Body of pancreas (tissue), 4 donors: ENCODE results near the gene TPH2. TPM values are rescaled to one million over a fixed set of nuclear protein-coding genes. Genes with fewer than 3 reads are reported as not detected.
A peak's percentile ranks its signal among the peaks of the same experiment; 100 is the strongest.

ENCODE experiments used
- ATAC-seq: fragments of 150-250 bp; one replicate; pipeline ENCODE4 v1.9.1; 2016
- DNase-seq, 4 donors: peaks; one replicate each; pipeline ENCODE4 v3.0.0-alpha.2; 2019
- H3K27ac ChIP-seq, 4 donors: fragments of 200-600 bp; sonication (generic); 1 replicate in 3 of 4; 2 replicates in 1 of 4; pipeline versions ENCODE4 v1.5.1 to v1.6.1; 2016 to 2019; ENCODE audit warnings: mild to moderate bottlenecking in 1 of 4, mixed read lengths in 1 of 4, moderate library complexity in 1 of 4
- H3K27me3 ChIP-seq, 2 donors: fragments of 200-600 bp; sonication (generic); one replicate each; pipeline ENCODE4 v1.6.0; 2016; ENCODE audit warnings: mild to moderate bottlenecking in 1 of 2
- H3K36me3 ChIP-seq, 2 donors: fragments of 200-600 bp; sonication (generic); replicated peaks in 1 of 2; 2 replicates each; pipeline ENCODE4 v1.5.1; 2016; ENCODE audit warnings: low read depth in 2 of 2; ENCODE audit not compliant: insufficient read depth in 1 of 2
- H3K4me1 ChIP-seq: fragments of 200-600 bp; sonication (generic); one replicate; pipeline ENCODE4 v1.6.0; 2016
- H3K4me3 ChIP-seq, 2 donors: fragments of 200-600 bp; sonication (generic); 1 replicate in 1 of 2; 2 replicates in 1 of 2; pipeline ENCODE4 v1.5.1; 2016 to 2019
- H3K9me3 ChIP-seq, 3 donors: fragments of 200-600 bp; sonication (generic); 1 replicate in 2 of 3; 2 replicates in 1 of 3; pipeline ENCODE4 v1.5.1; 2016
- CTCF ChIP-seq, 7 experiments: fragments of 450-650 bp in 4 of 7; fragments of 200-600 bp in 3 of 7; sonication (generic) in 3 of 7; IDR thresholded peaks; one replicate each; pipeline ENCODE4 v1.5.1; 2016 to 2019; ENCODE audit warnings: antibody characterized with exemption in 7 of 7
- POLR2A ChIP-seq, 3 donors: fragments of 450-650 bp; IDR thresholded peaks; one replicate each; pipeline ENCODE4 v1.6.1; 2016; ENCODE audit warnings: antibody characterized with exemption in 3 of 3, mild to moderate bottlenecking in 2 of 3
- WGBS, 2 donors: methylation state at CpG; one replicate each; pipeline ENCODE4 v1.1.5; 2017; 5-methylcytosine and 5-hydroxymethylcytosine counted together
- intact Hi-C: fragments of 100-400 bp; cut with DNase I; formaldehyde crosslinking; loops from one replicate; pipeline ENCODE4 v1.15.1; 2023
- total RNA-seq, 2 donors: library from RNA; depleted of rRNA; stranded (reverse); fragments of >200 nt; gene quantifications; one replicate each; pipeline ENCODE4 v1.1.0, GENCODE V29; 2016

The TPH2 gene
- total RNA-seq, 2 donors from 2014 or later, result 0.26 TPM; not detected in 1

GRCh38 chr12:72081777-72082176 lies 143.1 kb downstream of the TPH2 start:
- no peaks in the 10 kb centered on the region for H3K9me3 ChIP-seq
- intact Hi-C loops, result no loop called here
- no peak overlapping the region for H3K4me3 ChIP-seq
- no peak overlapping the region for H3K27ac ChIP-seq
- DNase-seq (peak in 1 of 4 donors; percentile 7), ATAC-seq (no peak)
- H3K4me1 ChIP-seq, result no peaks in the 10 kb centered on the region
- TF ChIP-seq POLR2A (IDR thresholded peaks at IDR 0.05), result no peak
- TF ChIP-seq CTCF (IDR thresholded peaks at IDR 0.05), result no peak
- H3K27me3 ChIP-seq, result no peaks in the 10 kb centered on the region
- 63 to 71% methylated on average over 2 of the region's 2 CpGs for WGBS, 2 donors
- H3K36me3 ChIP-seq, result no peaks in the 10 kb centered on the region

Other genes with a start within 250 kb of the TPH2 start
- gene RAB21, start 184.0 kb upstream of the TPH2 start, total RNA-seq, result 1 to 10 TPM; 4.3 to 4.4 TPM
- 10 to 100 TPM; 12.5 to 37.9 TPM for gene TBC1D15, start 99.1 kb upstream of the TPH2 start, total RNA-seq